Effector memory CD4-positive, alpha-beta T cell (primary cell): ENCODE measurements around the gene RTTN.

ENCODE experiments used
- DNase-seq, 3 donors: peaks; one replicate each; pipeline ENCODE4 v3.0.0-alpha.2; 2020
- H3K27ac ChIP-seq: 2 replicates; pipeline ENCODE4 v1.7.0; 2013; ENCODE audit warnings: mild to moderate bottlenecking, low read length, moderate library complexity; ENCODE audit not compliant: insufficient read depth, poor library complexity, severe bottlenecking
- H3K27me3 ChIP-seq: replicated peaks from 2 replicates; pipeline ENCODE4 v1.7.0; 2013; ENCODE audit warnings: mild to moderate bottlenecking, low read length; ENCODE audit not compliant: insufficient read depth, control insufficient read depth, poor library complexity, severe bottlenecking
- H3K36me3 ChIP-seq: 2 replicates; pipeline ENCODE4 v1.7.0; 2013; ENCODE audit warnings: mild to moderate bottlenecking, low read length, moderate library complexity; ENCODE audit not compliant: control insufficient read depth, insufficient read depth
- H3K4me1 ChIP-seq: 2 replicates; pipeline ENCODE4 v1.7.0; 2013; ENCODE audit warnings: low read length, mild to moderate bottlenecking; ENCODE audit not compliant: control insufficient read depth, insufficient read depth, poor library complexity, severe bottlenecking
- H3K4me3 ChIP-seq: 2 replicates; pipeline ENCODE4 v1.7.0; 2013; ENCODE audit warnings: low read length, low read depth, mild to moderate bottlenecking; ENCODE audit not compliant: insufficient read depth, poor library complexity, severe bottlenecking
- H3K9me3 ChIP-seq: 2 replicates; pipeline ENCODE4 v1.7.0; 2013; ENCODE audit warnings: mild to moderate bottlenecking, low read length, moderate library complexity; ENCODE audit not compliant: control insufficient read depth

Gene RTTN

GRCh38 chr18:70069965-70070364, 135.5 kb downstream of the RTTN start:
- H3K4me3 ChIP-seq = no peak overlapping the region
- no peaks in the 10 kb centered on the region for H3K4me1 ChIP-seq
- no peaks in the 10 kb centered on the region for H3K9me3 ChIP-seq
- no peak overlapping the region for H3K27ac ChIP-seq
- no peak for DNase-seq
- H3K36me3 ChIP-seq = peaks cover 7% of the 10 kb centered on the region
- no peaks in the 10 kb centered on the region for H3K27me3 ChIP-seq

GRCh38 chr18:70069382-70069781, 136.1 kb downstream of the RTTN start:
- H3K36me3 ChIP-seq = peaks cover 7% of the 10 kb centered on the region
- H3K9me3 ChIP-seq = no peaks in the 10 kb centered on the region
- H3K4me1 ChIP-seq = no peaks in the 10 kb centered on the region
- no peak for DNase-seq
- no peaks in the 10 kb centered on the region for H3K27me3 ChIP-seq
- no peak overlapping the region for H3K4me3 ChIP-seq
- no peak overlapping the region for H3K27ac ChIP-seq

- no peak overlapping the region for H3K27ac ChIP-seq
- no peaks in the 10 kb centered on the region for H3K27me3 ChIP-seq
- no peak overlapping the region for H3K4me3 ChIP-seq
- H3K9me3 ChIP-seq = no peaks in the 10 kb centered on the region
- H3K36me3 ChIP-seq = peaks cover 7% of the 10 kb centered on the region
- no peaks in the 10 kb centered on the region for H3K4me1 ChIP-seq
- no peak for DNase-seq
Measured at GRCh38 chr18:70068981-70069380, 136.5 kb downstream of the RTTN start.

GRCh38 chr18:70059684-70060083, 145.8 kb downstream of the RTTN start:
- no peaks in the 10 kb centered on the region for H3K9me3 ChIP-seq
- DNase-seq = no peak
- H3K27ac ChIP-seq = no peak overlapping the region
- no peaks in the 10 kb centered on the region for H3K4me1 ChIP-seq
- H3K27me3 ChIP-seq = no peaks in the 10 kb centered on the region
- peaks cover 2% of the 10 kb centered on the region for H3K36me3 ChIP-seq
- no peak overlapping the region for H3K4me3 ChIP-seq

GRCh38 chr18:70058916-70059315, 146.6 kb downstream of the RTTN start:
- no peak overlapping the region for H3K27ac ChIP-seq
- no peaks in the 10 kb centered on the region for H3K27me3 ChIP-seq
- H3K4me3 ChIP-seq = no peak overlapping the region
- peaks cover 2% of the 10 kb centered on the region for H3K36me3 ChIP-seq
- DNase-seq = no peak
- no peaks in the 10 kb centered on the region for H3K4me1 ChIP-seq
- H3K9me3 ChIP-seq = no peaks in the 10 kb centered on the region

- Histone ChIP-seq H3K27me3 (no peaks in the 10 kb centered on the region), H3K36me3 (peaks cover 4% of the 10 kb centered on the region), H3K4me3 (no peak overlapping the region), H3K27ac (no peak overlapping the region), H3K9me3 (no peaks in the 10 kb centered on the region), H3K4me1 (no peaks in the 10 kb centered on the region)
- DNase-seq = no peak
Measured at GRCh38 chr18:70047931-70048603, 157.4 kb downstream of the RTTN start.

GRCh38 chr18:70046796-70047195, 158.7 kb downstream of the RTTN start:
- DNase-seq = no peak
- Histone ChIP-seq H3K9me3 (no peaks in the 10 kb centered on the region), H3K27ac (no peak overlapping the region), H3K36me3 (peaks cover 4% of the 10 kb centered on the region), H3K4me1 (no peaks in the 10 kb centered on the region), H3K4me3 (no peak overlapping the region), H3K27me3 (no peaks in the 10 kb centered on the region)

- Histone ChIP-seq H3K27ac (no peak overlapping the region), H3K4me3 (no peak overlapping the region), H3K36me3 (peaks cover 4% of the 10 kb centered on the region), H3K4me1 (no peaks in the 10 kb centered on the region), H3K9me3 (no peaks in the 10 kb centered on the region), H3K27me3 (no peaks in the 10 kb centered on the region)
- no peak for DNase-seq
Measured at GRCh38 chr18:70046207-70046606, 159.3 kb downstream of the RTTN start.

- Histone ChIP-seq H3K27ac (no peak overlapping the region), H3K9me3 (no peaks in the 10 kb centered on the region), H3K36me3 (peaks cover 4% of the 10 kb centered on the region), H3K27me3 (no peaks in the 10 kb centered on the region), H3K4me1 (no peaks in the 10 kb centered on the region), H3K4me3 (no peak overlapping the region)
- DNase-seq = no peak
Measured at GRCh38 chr18:70044632-70045031, 160.9 kb downstream of the RTTN start.

GRCh38 chr18:70041459-70042050, 163.9 kb downstream of the RTTN start:
- DNase-seq = no peak
- Histone ChIP-seq H3K27ac (no peak overlapping the region), H3K4me1 (no peaks in the 10 kb centered on the region), H3K9me3 (no peaks in the 10 kb centered on the region), H3K4me3 (no peak overlapping the region), H3K27me3 (no peaks in the 10 kb centered on the region), H3K36me3 (peaks cover 6% of the 10 kb centered on the region)
